B cell (primary cell): ENCODE results near the gene ACTR6. TPM values are rescaled to one million over a fixed set of nuclear protein-coding genes. Genes with fewer than 3 reads are reported as not detected.

Experiments used
- ATAC-seq: fragments of 200-7000 bp; cut with Tn5 transposase; one replicate; pipeline ENCODE4 v1.10.0; 2021; ENCODE audit warnings: low read depth, mild to moderate bottlenecking, moderate number of reproducible peaks, moderate library complexity
- CTCF ChIA-PET: fragments of 350-600 bp; sonication (Branson Sonifier 250); formaldehyde crosslinking; loops from one replicate; lab custom pipeline; 2021; ENCODE audit warnings: antibody characterized with exemption, inconsistent platforms; lab: Charles Lee
- POLR2A ChIA-PET: fragments of 350-600 bp; sonication (Branson Sonifier 250); formaldehyde crosslinking; loops from one replicate; lab custom pipeline; 2021; ENCODE audit warnings: antibody characterized with exemption; lab: Charles Lee
- DNase-seq: peaks from one replicate; pipeline ENCODE4 v3.0.0; 2013
- H2AFZ ChIP-seq: 2 replicates; pipeline ENCODE4 v1.6.1; 2012; ENCODE audit warnings: mild to moderate bottlenecking, low read depth, low read length; ENCODE audit not compliant: insufficient read depth, poor library complexity, severe bottlenecking
- H3K27ac ChIP-seq, 2 donors: 1 replicate in 1 of 2; 2 replicates in 1 of 2; pipeline ENCODE4 v1.5.1; 2012 to 2013; ENCODE audit warnings: low read length in 2 of 2, mild to moderate bottlenecking in 2 of 2, moderate library complexity in 1 of 2
- H3K27me3 ChIP-seq, 4 experiments: fragments of 200-600 bp in 1 of 4; sonication (generic) in 1 of 4; replicated peaks in 1 of 4; 1 replicate in 2 of 4; 2 replicates in 2 of 4; pipeline versions ENCODE4 v1.6.1 to v1.7.0; 2013 to 2016; ENCODE audit warnings: low read length in 3 of 4, mild to moderate bottlenecking in 2 of 4, mixed read lengths in 1 of 4, moderate library complexity in 1 of 4; ENCODE audit not compliant: insufficient read depth in 4 of 4, control insufficient read depth in 3 of 4; ENCODE audit errors: control extremely low read depth in 1 of 4
- H3K36me3 ChIP-seq, 2 experiments: replicated peaks in 1 of 2; 1 replicate in 1 of 2; 2 replicates in 1 of 2; pipeline versions ENCODE4 v1.6.1 to v1.7.1; 2013; ENCODE audit warnings: low read length in 1 of 2; ENCODE audit not compliant: insufficient read depth in 2 of 2, control insufficient read depth in 1 of 2; ENCODE audit errors: control extremely low read depth in 1 of 2, extremely low read depth in 1 of 2
- H3K4me1 ChIP-seq, 2 donors: fragments of 200-600 bp in 1 of 2; sonication (generic) in 1 of 2; 1 replicate in 1 of 2; 2 replicates in 1 of 2; pipeline versions ENCODE4 v1.5.1 to v1.6.1; 2013 to 2017; ENCODE audit warnings: low read length in 2 of 2; ENCODE audit not compliant: control insufficient read depth in 2 of 2, insufficient read depth in 2 of 2
- H3K4me2 ChIP-seq: replicated peaks from 2 replicates; pipeline ENCODE3; 2012; ENCODE audit warnings: mild to moderate bottlenecking, low read depth, low read length; ENCODE audit not compliant: poor library complexity, severe bottlenecking
- H3K4me3 ChIP-seq, 5 experiments: fragments of 200-600 bp in 1 of 5; sonication (generic) in 1 of 5; 1 replicate in 3 of 5; 2 replicates in 2 of 5; pipeline versions ENCODE4 v1.5.1 to v1.7.0; 2011 to 2016; ENCODE audit warnings: low read length in 4 of 5, mild to moderate bottlenecking in 4 of 5, low read depth in 2 of 5, control low read depth in 1 of 5, moderate library complexity in 1 of 5; ENCODE audit not compliant: insufficient read depth in 1 of 5; ENCODE audit errors: control extremely low read depth in 1 of 5, extremely low read depth in 1 of 5
- H3K79me2 ChIP-seq: fragments of 200-600 bp; sonication (generic); one replicate; pipeline ENCODE4 v1.6.0; 2016; ENCODE audit warnings: low read length; ENCODE audit not compliant: control insufficient read depth, insufficient read depth
- H3K9ac ChIP-seq: fragments of 200-600 bp; sonication (generic); 2 replicates; pipeline ENCODE4 v1.6.1; 2017; ENCODE audit warnings: mild to moderate bottlenecking, low read length, moderate library complexity
- H3K9me3 ChIP-seq, 3 donors: one replicate each; pipeline versions ENCODE4 v1.6.1 to v1.7.1; 2013; ENCODE audit warnings: low read length in 2 of 3; ENCODE audit not compliant: control insufficient read depth in 2 of 3, insufficient read depth in 1 of 3; ENCODE audit errors: control extremely low read depth in 1 of 3
- H4K20me1 ChIP-seq: 2 replicates; pipeline ENCODE4 v1.6.0; 2012; ENCODE audit warnings: mild to moderate bottlenecking, low read length; ENCODE audit not compliant: insufficient read depth, control insufficient read depth, poor library complexity, severe bottlenecking
- H3K27ac Mint-ChIP-seq: one replicate; pipeline ENCODE4 v1.8.0; 2021; ENCODE audit warnings: mixed read lengths
- H3K27me3 Mint-ChIP-seq: one replicate; pipeline ENCODE4 v1.8.0; 2021; ENCODE audit warnings: mixed read lengths
- H3K4me1 Mint-ChIP-seq: one replicate; pipeline ENCODE4 v1.8.0; 2021; ENCODE audit warnings: mixed read lengths
- H3K4me3 Mint-ChIP-seq: one replicate; pipeline ENCODE4 v1.8.0; 2021; ENCODE audit warnings: mixed read lengths
- H3K9me3 Mint-ChIP-seq: one replicate; pipeline ENCODE4 v1.8.0; 2022; ENCODE audit warnings: mixed read lengths; ENCODE audit not compliant: insufficient read depth
- EZH2 ChIP-seq: IDR thresholded peaks from 2 replicates; pipeline ENCODE4 v1.6.1; 2012; ENCODE audit warnings: borderline replicate concordance, low read depth, mild to moderate bottlenecking, moderate library complexity, low read length; ENCODE audit not compliant: insufficient read depth, poor library complexity, severe bottlenecking
- WGBS: methylation state at CpG from one replicate; pipeline ENCODE4 v1.1.5; 2013; ENCODE audit warnings: missing lambda C conversion rate; ENCODE audit not compliant: insufficient coverage; 5-methylcytosine and 5-hydroxymethylcytosine counted together
- intact Hi-C: fragments of 100-400 bp; cut with micrococcal nuclease; formaldehyde crosslinking; loops from one replicate; pipeline ENCODE4 v1.10.0; 2022
- polyA plus RNA-seq: library from polyadenylated mRNA; depleted of rRNA; stranded (reverse); fragments of >200 nt; gene quantifications from 2 replicates; pipeline ENCODE4 v1.2.3, GENCODE V29; 2012
- total RNA-seq, 2 donors: library from RNA; stranded (reverse); fragments of 120-200 nt in 1 of 2; gene quantifications; 1 replicate in 1 of 2; 2 replicates in 1 of 2; pipeline versions ENCODE4 v1.2.3 to v1.2.4, GENCODE V29; 2013 to 2022
- TF ChIP-seq, protein P1 (sequence below): fragments of 200-600 bp; IDR thresholded peaks from one replicate; pipeline ENCODE4 v1.8.0; 2022; ENCODE audit warnings: antibody characterized with exemption, mild to moderate bottlenecking

The ACTR6 gene
- total and polyA plus RNA-seq, 2 donors (not counting 1 experiment from before 2014, with no cell fraction given), result 10.1 to 30.8 TPM

DNA sequence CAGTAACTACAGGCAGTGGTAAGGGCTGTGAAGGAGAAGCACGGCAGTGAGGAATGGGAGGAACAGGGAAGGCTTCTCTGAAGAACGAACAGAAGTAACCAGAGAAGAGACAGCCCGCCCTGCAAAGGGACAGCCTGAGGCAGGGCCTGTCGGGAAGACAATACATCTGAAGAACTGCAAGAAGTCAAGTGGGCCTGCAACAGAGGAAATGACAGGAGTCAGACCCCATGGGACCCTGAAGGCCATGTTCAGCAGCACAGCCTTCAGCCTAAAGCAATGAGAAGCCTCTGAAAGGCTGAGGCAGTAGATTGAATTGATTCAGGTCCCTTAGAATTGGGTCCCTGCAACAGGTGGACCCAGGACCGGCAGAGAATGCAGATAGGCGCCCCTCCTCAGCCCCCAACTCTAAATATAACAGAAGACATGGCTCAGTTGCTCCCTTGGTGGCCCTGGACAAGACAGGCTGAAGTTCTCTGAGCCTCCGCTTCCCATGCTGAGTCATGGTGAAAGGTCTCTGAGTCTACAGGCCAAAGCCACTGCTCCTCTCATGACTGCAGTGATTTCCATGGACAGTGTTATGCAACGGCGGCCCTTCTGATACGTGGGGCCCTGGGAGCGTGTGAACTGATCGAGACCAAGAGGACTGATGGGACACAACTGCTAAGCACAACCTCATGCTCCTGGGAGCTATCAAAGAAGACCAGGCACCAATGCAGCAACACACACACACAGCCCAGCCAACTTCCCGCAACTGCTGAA lies 10.8 kb upstream of the ACTR6 start:
- peaks cover 0 to 19% of the 10 kb centered on the region in 2 experiments for H3K36me3 ChIP-seq
- TF ChIP-seq, protein P1, sequence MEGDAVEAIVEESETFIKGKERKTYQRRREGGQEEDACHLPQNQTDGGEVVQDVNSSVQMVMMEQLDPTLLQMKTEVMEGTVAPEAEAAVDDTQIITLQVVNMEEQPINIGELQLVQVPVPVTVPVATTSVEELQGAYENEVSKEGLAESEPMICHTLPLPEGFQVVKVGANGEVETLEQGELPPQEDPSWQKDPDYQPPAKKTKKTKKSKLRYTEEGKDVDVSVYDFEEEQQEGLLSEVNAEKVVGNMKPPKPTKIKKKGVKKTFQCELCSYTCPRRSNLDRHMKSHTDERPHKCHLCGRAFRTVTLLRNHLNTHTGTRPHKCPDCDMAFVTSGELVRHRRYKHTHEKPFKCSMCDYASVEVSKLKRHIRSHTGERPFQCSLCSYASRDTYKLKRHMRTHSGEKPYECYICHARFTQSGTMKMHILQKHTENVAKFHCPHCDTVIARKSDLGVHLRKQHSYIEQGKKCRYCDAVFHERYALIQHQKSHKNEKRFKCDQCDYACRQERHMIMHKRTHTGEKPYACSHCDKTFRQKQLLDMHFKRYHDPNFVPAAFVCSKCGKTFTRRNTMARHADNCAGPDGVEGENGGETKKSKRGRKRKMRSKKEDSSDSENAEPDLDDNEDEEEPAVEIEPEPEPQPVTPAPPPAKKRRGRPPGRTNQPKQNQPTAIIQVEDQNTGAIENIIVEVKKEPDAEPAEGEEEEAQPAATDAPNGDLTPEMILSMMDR, result no peak
- TF ChIP-seq EZH2, result no peak
- no peak for ATAC-seq
- H3K4me2 ChIP-seq, result no peak overlapping the region
- 97% methylated on average over 13 of the region's 13 CpGs for WGBS
- no peak overlapping the region for H3K27ac ChIP-seq
- H3K4me3 Mint-ChIP-seq, result no peak overlapping the region
- no peak for DNase-seq
- H4K20me1 ChIP-seq, result no peaks in the 10 kb centered on the region
- H3K9me3 Mint-ChIP-seq, result no peaks in the 10 kb centered on the region
- no peak overlapping the region for H3K9ac ChIP-seq
- peaks cover 16% of the 10 kb centered on the region for H3K79me2 ChIP-seq
- POLR2A ChIA-PET, result no interaction called here
- no peaks in the 10 kb centered on the region for H3K27me3 Mint-ChIP-seq
- no peak overlapping the region for H3K27ac Mint-ChIP-seq
- CTCF ChIA-PET, result no interaction called here
- no peaks in the 10 kb centered on the region for H3K4me1 Mint-ChIP-seq
- intact Hi-C loops, result no loop called here
- no peaks in the 10 kb centered on the region for H3K4me1 ChIP-seq
- no peak overlapping the region for H3K4me3 ChIP-seq
- no peaks in the 10 kb centered on the region for H3K27me3 ChIP-seq
- H2AFZ ChIP-seq, result no peak overlapping the region
- peaks cover 0 to 7% (median 0%) of the 10 kb centered on the region in 3 donors for H3K9me3 ChIP-seq

- Mint-ChIP-seq H3K27ac (no peak overlapping the region), H3K4me3 (no peak overlapping the region), H3K9me3 (no peaks in the 10 kb centered on the region), H3K27me3 (no peaks in the 10 kb centered on the region), H3K4me1 (no peaks in the 10 kb centered on the region)
- DNase-seq, result no peak
- WGBS, result no CpG with 5 or more reads among the region's 1 CpG
- peaks cover 0 to 7% (median 0%) of the 10 kb centered on the region in 3 donors for H3K9me3 ChIP-seq
- H2AFZ ChIP-seq, result no peak overlapping the region
- no peaks in the 10 kb centered on the region for H3K4me1 ChIP-seq
- no peak for ATAC-seq
- no peaks in the 10 kb centered on the region for H4K20me1 ChIP-seq
- H3K4me3 ChIP-seq, result no peak overlapping the region
- TF ChIP-seq, protein P1, result no peak
- no peak for TF ChIP-seq EZH2
- no peak overlapping the region for H3K4me2 ChIP-seq
- intact Hi-C loops, result no loop called here
- CTCF ChIA-PET, result interaction anchor here (0.8 kb wide), 1 partner anchor 38 kb away, joined by 4 read pairs; no protein-coding TSS in a partner anchor
- H3K79me2 ChIP-seq, result peaks cover 18% of the 10 kb centered on the region
- no peaks in the 10 kb centered on the region for H3K27me3 ChIP-seq
- H3K9ac ChIP-seq, result no peak overlapping the region
- peaks cover 0 to 15% of the 10 kb centered on the region in 2 experiments for H3K36me3 ChIP-seq
- no peak overlapping the region for H3K27ac ChIP-seq
- POLR2A ChIA-PET, result no interaction called here
Observed at GRCh38 chr12:100193085-100193484, 7.5 kb upstream of the ACTR6 start.
